Colonic mucosa (tissue), 4 donors: ENCODE measurements around the gene EGLN3. TPM values are rescaled to one million over a fixed set of nuclear protein-coding genes. Genes with fewer than 3 reads are reported as not detected.
A peak's percentile ranks its signal among the peaks of the same experiment; 100 is the strongest.

Source experiments
- DNase-seq: peaks from one replicate; pipeline ENCODE4 v3.0.0-alpha.2; 2020
- H3K27ac ChIP-seq: fragments of 200-600 bp; one replicate; pipeline ENCODE4 v1.8.0; 2021
- H3K27me3 ChIP-seq: fragments of 200-600 bp; one replicate; pipeline ENCODE4 v1.8.0; 2021
- H3K36me3 ChIP-seq: fragments of 200-600 bp; one replicate; pipeline ENCODE4 v1.8.0; 2021
- H3K4me1 ChIP-seq: fragments of 200-600 bp; one replicate; pipeline ENCODE4 v1.8.0; 2021; ENCODE audit warnings: mild to moderate bottlenecking
- H3K4me3 ChIP-seq: fragments of 200-600 bp; one replicate; pipeline ENCODE4 v1.8.0; 2021
- H3K9ac ChIP-seq, 2 donors: one replicate each; pipeline ENCODE4 v1.7.0; 2013; ENCODE audit warnings: control low read depth in 2 of 2, low read depth in 2 of 2, low read length in 2 of 2
- H3K9me3 ChIP-seq: fragments of 200-600 bp; one replicate; pipeline ENCODE4 v1.8.0; 2021
- CTCF ChIP-seq: fragments of 200-600 bp; IDR thresholded peaks from one replicate; pipeline ENCODE4 v1.8.0; 2022; ENCODE audit warnings: antibody characterized with exemption, mild to moderate bottlenecking
- intact Hi-C: fragments of 100-400 bp; cut with DNase I; formaldehyde crosslinking; loops from one replicate; pipeline ENCODE4 v1.14.1; 2022
- total RNA-seq, 2 donors: library from RNA; stranded (reverse); fragmentation: NEBNext Ultra II Directional in 1 of 2; extraction: Animal tissue kit (Norgen Biotek cat#: 25700) in 1 of 2; gene quantifications; one replicate each; pipeline ENCODE4 v1.2.1, GENCODE V29; 2021
- donor health status: healthy.
- donor health status: DM: no; HTN: no; CAD: no.
- donor health status: DM: no; HTN: no; CAD: no.

Gene EGLN3
- total RNA-seq, 2 donors from 2014 or later = 86.3 to 292 TPM

GRCh38 chr14:33941718-33942117, 9.2 kb downstream of the EGLN3 start:
- Histone ChIP-seq H3K36me3 (no peaks in the 10 kb centered on the region), H3K9me3 (no peaks in the 10 kb centered on the region), H3K4me3 (no peak overlapping the region), H3K4me1 (peaks cover 8% of the 10 kb centered on the region), H3K27me3 (no peaks in the 10 kb centered on the region), H3K9ac (no peak overlapping the region), H3K27ac (peak overlapping the region; percentile 1)
- no peak for DNase-seq
- TF ChIP-seq CTCF = peak; percentile 9
- intact Hi-C loops = no loop called here

- Histone ChIP-seq H3K4me3 (no peak overlapping the region), H3K36me3 (no peaks in the 10 kb centered on the region), H3K4me1 (peaks cover 8% of the 10 kb centered on the region), H3K27ac (no peak overlapping the region), H3K9ac (no peak overlapping the region), H3K9me3 (no peaks in the 10 kb centered on the region), H3K27me3 (no peaks in the 10 kb centered on the region)
- TF ChIP-seq CTCF = no peak
- DNase-seq = no peak
- intact Hi-C loops = no loop called here
Measured at GRCh38 chr14:33940561-33941011, 10.3 kb downstream of the EGLN3 start.

DNA sequence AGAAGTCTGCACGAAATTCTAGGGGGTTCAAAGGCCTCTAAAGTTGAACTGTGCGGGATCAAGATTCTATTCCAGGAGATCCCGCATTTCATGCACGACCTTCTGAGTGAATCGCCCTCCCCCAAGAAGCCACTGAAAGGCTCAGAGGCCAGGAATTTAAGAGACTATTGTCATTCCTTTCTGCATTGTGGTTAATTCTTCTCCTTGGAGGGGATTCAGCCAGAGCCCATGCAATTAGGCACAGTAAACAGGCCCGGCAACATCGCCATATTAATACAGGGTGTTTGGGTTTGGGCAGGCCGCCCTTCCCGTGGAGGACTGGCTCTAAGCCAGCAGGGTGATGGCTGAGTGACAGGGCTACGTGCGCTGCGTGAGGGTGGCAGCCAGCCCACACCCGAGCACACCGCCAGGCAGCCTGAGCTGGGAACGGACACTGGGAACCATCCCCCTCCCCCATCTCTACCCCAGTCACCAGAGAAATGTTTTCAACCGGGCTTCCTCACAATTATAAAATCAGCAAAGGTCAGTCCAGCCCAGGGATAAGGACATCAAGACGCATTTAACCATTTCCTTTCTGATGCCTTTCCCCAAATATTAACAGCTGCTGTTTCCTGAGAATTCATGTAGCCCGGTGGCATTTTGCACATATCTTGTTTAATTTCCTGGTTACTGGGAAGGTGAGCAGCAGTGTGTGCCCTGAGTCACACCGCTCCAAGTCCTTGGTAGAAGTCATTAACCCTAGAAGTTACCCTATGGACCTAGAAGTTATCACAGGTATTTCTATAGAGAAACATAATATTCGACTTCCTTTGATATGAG, 12.5 kb downstream of the EGLN3 start:
- Histone ChIP-seq H3K4me3 (no peak overlapping the region), H3K36me3 (no peaks in the 10 kb centered on the region), H3K4me1 (peaks cover 8% of the 10 kb centered on the region), H3K9me3 (no peaks in the 10 kb centered on the region), H3K27ac (peak overlapping the region; percentile 52), H3K27me3 (no peaks in the 10 kb centered on the region), H3K9ac (peak overlapping the region; percentile 33 to 48)
- intact Hi-C loops = no loop called here
- DNase-seq = peak; percentile 90
- TF ChIP-seq CTCF = no peak

DNA sequence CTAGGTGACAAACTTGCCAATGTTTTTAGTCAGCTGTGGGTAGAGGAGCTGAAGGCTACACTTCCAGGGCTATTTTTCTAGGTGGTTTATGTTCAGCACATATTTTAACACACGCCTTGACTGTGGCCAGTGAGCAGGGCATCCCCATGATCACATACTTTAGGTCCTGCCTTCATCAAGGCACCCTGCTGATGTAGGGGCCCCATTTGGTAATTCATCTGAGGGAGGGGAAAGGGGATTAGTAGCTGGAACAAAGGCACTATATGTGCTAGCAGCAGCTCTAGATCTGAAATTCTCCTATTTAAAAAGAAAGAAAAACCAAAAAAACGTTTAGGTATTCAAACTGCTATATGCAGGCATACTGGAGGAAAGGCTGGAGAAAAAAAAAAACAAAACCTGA, 14.5 kb downstream of the EGLN3 start:
- H3K36me3 ChIP-seq = no peaks in the 10 kb centered on the region
- H3K4me3 ChIP-seq = no peak overlapping the region
- no peak for TF ChIP-seq CTCF
- no peaks in the 10 kb centered on the region for H3K27me3 ChIP-seq
- H3K27ac ChIP-seq = no peak overlapping the region
- no peaks in the 10 kb centered on the region for H3K9me3 ChIP-seq
- H3K4me1 ChIP-seq = peaks cover 8% of the 10 kb centered on the region
- H3K9ac ChIP-seq = no peak overlapping the region
- no peak for DNase-seq
- intact Hi-C loops = no loop called here

- no peak for TF ChIP-seq CTCF
- Histone ChIP-seq H3K9me3 (no peaks in the 10 kb centered on the region), H3K4me3 (no peak overlapping the region), H3K27me3 (no peaks in the 10 kb centered on the region), H3K4me1 (peaks cover 8% of the 10 kb centered on the region), H3K9ac (no peak overlapping the region), H3K36me3 (no peaks in the 10 kb centered on the region), H3K27ac (no peak overlapping the region)
- intact Hi-C loops = no loop called here
- no peak for DNase-seq
Measured at GRCh38 chr14:33934938-33935337, 15.9 kb downstream of the EGLN3 start.
